Colonic mucosa (tissue), 4 donors: ENCODE measurements around the gene IL17RB. TPM values are rescaled to one million over a fixed set of nuclear protein-coding genes. Genes with fewer than 3 reads are reported as not detected.

Experiments
- DNase-seq: peaks from one replicate; pipeline ENCODE4 v3.0.0-alpha.2; 2020
- H3K27ac ChIP-seq: fragments of 200-600 bp; one replicate; pipeline ENCODE4 v1.8.0; 2021
- H3K27me3 ChIP-seq: fragments of 200-600 bp; one replicate; pipeline ENCODE4 v1.8.0; 2021
- H3K36me3 ChIP-seq: fragments of 200-600 bp; one replicate; pipeline ENCODE4 v1.8.0; 2021
- H3K4me1 ChIP-seq: fragments of 200-600 bp; one replicate; pipeline ENCODE4 v1.8.0; 2021; ENCODE audit warnings: mild to moderate bottlenecking
- H3K4me3 ChIP-seq: fragments of 200-600 bp; one replicate; pipeline ENCODE4 v1.8.0; 2021
- H3K9ac ChIP-seq, 2 donors: one replicate each; pipeline ENCODE4 v1.7.0; 2013; ENCODE audit warnings: control low read depth in 2 of 2, low read depth in 2 of 2, low read length in 2 of 2
- H3K9me3 ChIP-seq: fragments of 200-600 bp; one replicate; pipeline ENCODE4 v1.8.0; 2021
- CTCF ChIP-seq: fragments of 200-600 bp; IDR thresholded peaks from one replicate; pipeline ENCODE4 v1.8.0; 2022; ENCODE audit warnings: antibody characterized with exemption, mild to moderate bottlenecking
- intact Hi-C: fragments of 100-400 bp; cut with DNase I; formaldehyde crosslinking; loops from one replicate; pipeline ENCODE4 v1.14.1; 2022
- total RNA-seq, 2 donors: library from RNA; stranded (reverse); fragmentation: NEBNext Ultra II Directional in 1 of 2; extraction: Animal tissue kit (Norgen Biotek cat#: 25700) in 1 of 2; gene quantifications; one replicate each; pipeline ENCODE4 v1.2.1, GENCODE V29; 2021
- donor health status: healthy.
- donor health status: DM: no; HTN: no; CAD: no.
- donor health status: DM: no; HTN: no; CAD: no.

IL17RB gene
- total RNA-seq, 2 donors from 2014 or later = 18.6 to 25.7 TPM

DNA sequence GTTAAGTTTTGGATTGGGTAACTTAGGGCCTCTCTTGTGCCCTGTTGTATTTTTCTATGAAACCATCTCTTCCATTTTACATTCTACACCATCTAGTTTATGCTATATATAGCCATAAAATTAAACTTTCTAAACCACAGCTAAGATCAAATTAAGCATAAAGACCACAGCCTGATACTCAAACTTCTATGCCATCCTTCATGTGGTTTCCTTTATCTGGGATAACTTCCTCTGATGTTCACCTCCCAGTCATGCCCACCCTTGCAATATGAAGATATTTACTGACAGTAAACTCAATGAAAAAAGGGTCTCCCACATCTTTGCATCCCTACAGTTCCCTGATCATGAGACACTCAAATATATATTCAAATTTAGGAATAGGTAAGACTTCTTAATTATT lies 41.1 kb downstream of the IL17RB start:
- intact Hi-C loops = no loop called here
- no peak for TF ChIP-seq CTCF
- DNase-seq = no peak

DNA sequence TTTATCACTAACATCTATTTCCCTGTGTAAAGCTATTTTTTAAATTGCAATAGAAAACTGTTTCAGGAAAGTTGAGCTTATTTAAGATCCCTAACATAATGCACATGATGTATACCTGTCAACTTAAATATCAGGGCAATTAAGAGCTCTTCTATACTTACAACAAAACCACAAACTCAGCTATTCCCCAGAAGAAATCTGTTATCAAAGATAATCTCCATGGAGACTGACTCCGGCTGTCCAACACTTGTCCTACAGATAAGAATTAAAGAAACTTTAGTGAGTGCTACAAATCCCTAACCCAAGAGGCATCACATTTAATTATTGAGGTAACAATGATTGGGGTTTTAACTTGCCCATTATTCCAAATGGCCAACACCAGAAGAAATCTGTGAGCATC lies 41.9 kb downstream of the IL17RB start:
- Histone ChIP-seq H3K4me3 (no peak overlapping the region), H3K27ac (no peak overlapping the region), H3K9me3 (no peaks in the 10 kb centered on the region), H3K27me3 (no peaks in the 10 kb centered on the region), H3K9ac (no peak overlapping the region), H3K4me1 (no peaks in the 10 kb centered on the region), H3K36me3 (peaks cover 4% of the 10 kb centered on the region)
- no peak for DNase-seq
- intact Hi-C loops = no loop called here
- no peak for TF ChIP-seq CTCF

More for the DNA sequence above, 41.1 kb downstream of the IL17RB start:
- Histone ChIP-seq H3K9me3 (no peaks in the 10 kb centered on the region), H3K27ac (no peak overlapping the region), H3K27me3 (no peaks in the 10 kb centered on the region), H3K4me1 (no peaks in the 10 kb centered on the region), H3K36me3 (peaks cover 4% of the 10 kb centered on the region), H3K9ac (no peak overlapping the region), H3K4me3 (no peak overlapping the region)

DNA sequence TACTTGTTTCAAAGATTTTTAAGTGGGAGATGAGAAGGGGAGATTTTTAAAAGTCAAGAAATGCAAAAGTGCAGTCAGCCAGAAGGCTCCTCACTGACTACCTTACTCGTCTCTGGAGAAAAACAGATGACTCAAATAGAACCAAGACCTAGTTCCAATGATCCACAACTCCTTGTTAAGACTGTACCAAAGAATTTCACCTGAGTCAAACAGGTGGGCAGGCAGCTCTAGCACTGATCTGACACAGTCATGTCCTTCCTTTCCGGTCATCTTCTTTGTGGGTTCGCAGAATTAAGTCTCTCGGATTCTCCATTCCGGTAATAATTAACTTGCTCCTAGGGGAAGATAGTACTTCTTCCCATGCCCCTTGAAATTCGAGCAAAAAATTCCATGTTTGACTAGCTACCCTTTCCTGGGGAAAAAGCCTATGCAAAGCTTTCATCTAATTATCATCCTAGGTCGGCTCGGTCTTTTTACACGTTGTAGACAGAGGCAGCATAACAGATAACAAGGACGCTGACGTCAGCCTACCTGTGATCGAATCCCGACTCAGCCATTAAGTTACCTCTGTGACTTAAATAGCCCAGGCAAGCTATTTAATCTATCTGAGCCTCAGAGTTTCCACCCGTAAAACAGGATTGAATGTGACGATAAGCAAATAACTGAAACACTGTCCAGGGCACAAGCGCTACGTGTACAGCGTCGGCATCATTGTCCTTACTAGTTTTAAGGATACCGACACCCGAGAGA lies 44.5 kb downstream of the IL17RB start:
- Histone ChIP-seq H3K9ac (peak overlapping the region; percentile 96 to 97), H3K9me3 (no peaks in the 10 kb centered on the region), H3K27me3 (no peaks in the 10 kb centered on the region), H3K36me3 (no peaks in the 10 kb centered on the region), H3K4me3 (peak overlapping the region; percentile 96), H3K4me1 (no peaks in the 10 kb centered on the region), H3K27ac (peak overlapping the region; percentile 96)
- peak; percentile 60 for DNase-seq
- TF ChIP-seq CTCF = no peak
- intact Hi-C loops = no loop called here

DNA sequence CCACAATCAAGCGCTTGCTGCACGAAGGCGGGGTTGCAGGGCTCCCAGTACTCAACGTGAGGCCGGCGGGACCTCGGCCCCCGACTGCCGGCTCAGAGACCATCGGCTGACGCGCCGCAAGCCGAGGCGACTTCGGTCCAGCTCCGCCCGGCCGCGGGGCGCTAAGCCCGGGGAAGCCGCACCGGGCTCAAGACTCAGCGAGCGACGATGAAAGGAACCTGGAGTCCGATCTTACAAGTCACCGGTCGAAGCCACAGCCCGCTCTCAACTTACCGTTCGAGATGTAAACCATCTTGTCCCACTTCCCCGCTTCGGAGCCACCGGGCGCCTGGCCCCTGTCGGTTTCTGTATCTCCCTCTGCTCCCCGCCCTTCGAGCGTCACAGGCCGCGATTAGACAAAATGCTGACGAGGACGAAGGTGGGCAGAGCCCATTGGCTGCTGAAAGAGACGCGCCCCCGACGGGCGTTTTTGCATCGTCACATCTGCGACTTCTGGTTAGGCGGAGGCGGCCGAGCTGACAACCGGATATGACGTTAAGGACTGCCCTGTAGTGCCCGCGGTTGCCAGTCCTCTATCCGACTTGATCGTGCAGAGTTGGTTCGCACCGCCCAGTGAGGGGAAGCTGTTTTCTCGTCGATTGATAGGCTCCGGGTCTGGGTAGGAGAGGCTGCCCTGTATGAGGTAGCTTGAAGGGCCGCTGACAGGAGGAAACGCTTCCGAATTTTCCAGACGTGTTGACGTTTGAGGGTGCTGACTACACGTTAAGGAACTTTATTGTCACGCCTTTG lies 45.3 kb downstream of the IL17RB start, which contains the start of gene SELENOK:
TSS of gene SELENOK (minus strand) at position 363 of the 789 bp plus-strand sequence.
- H3K4me3 ChIP-seq = peak within 1 kb of the TSS; percentile 96
- no peaks in the 10 kb centered on the region for H3K36me3 ChIP-seq
- intact Hi-C loops = no loop called here
- H3K27me3 ChIP-seq = no peaks in the 10 kb centered on the region
- peak within 1 kb of the TSS; percentile 96 for H3K27ac ChIP-seq
- no peaks in the 10 kb centered on the region for H3K4me1 ChIP-seq
- H3K9ac ChIP-seq = peak within 1 kb of the TSS; percentile 96 to 97
- H3K9me3 ChIP-seq = no peaks in the 10 kb centered on the region
- DNase-seq = peak; percentile 99
- TF ChIP-seq CTCF = no peak

DNA sequence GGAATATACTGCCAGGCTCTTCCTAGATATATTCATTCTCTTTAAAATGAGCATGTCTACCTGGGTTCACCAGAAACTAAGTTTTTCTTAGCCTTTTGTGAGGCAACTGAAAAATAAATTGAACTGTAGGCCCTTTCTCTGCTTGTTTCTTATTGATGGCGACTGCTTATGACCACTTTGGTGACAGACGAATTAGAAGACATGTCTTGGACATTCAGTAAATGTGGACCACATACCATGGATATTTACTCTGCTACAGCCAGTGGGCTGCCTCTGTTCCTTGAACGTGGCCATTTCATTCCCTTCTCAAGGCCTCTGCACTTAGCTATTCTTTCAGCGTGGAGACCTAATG lies 45.9 kb downstream of the IL17RB start:
- Histone ChIP-seq H3K9me3 (no peaks in the 10 kb centered on the region), H3K27ac (peak overlapping the region; percentile 96), H3K36me3 (no peaks in the 10 kb centered on the region), H3K27me3 (no peaks in the 10 kb centered on the region), H3K9ac (peak overlapping the region; percentile 16 to 97), H3K4me3 (peak overlapping the region; percentile 96), H3K4me1 (no peaks in the 10 kb centered on the region)
- no peak for TF ChIP-seq CTCF
- peak; percentile 24 for DNase-seq
- intact Hi-C loops = no loop called here
